H1 (cell line): ENCODE results near the gene ZC3HAV1. TPM values are rescaled to one million over a fixed set of nuclear protein-coding genes. Genes with fewer than 3 reads are reported as not detected.
A peak's percentile ranks its signal among the peaks of the same experiment; 100 is the strongest.

Source experiments
- CTCF ChIA-PET: fragments of 300-600 bp; sonication (Branson Sonifier 250); formaldehyde crosslinking; loops from one replicate; lab custom pipeline; 2021; ENCODE audit not compliant: partially characterized antibody; lab: Charles Lee
- POLR2A ChIA-PET: fragments of 300-600 bp; sonication (Branson Sonifier 250); formaldehyde crosslinking; loops from one replicate; lab custom pipeline; 2021; ENCODE audit warnings: inconsistent platforms; ENCODE audit not compliant: partially characterized antibody; lab: Charles Lee
- DNase-seq, 2 experiments: peaks; one replicate each; pipeline versions ENCODE4 v3.0.0 to v3.0.0-alpha.2; 2010 to 2022; ENCODE audit warnings: low spot score in 2 of 2, low read depth in 1 of 2, mixed read lengths in 1 of 2
- FAIRE-seq: peaks from 2 replicates; lab custom pipeline; 2011; peaks lifted over from hg19 to GRCh38; lab: Jason Lieb, UNC
- H2AFZ ChIP-seq: 2 replicates; pipeline ENCODE4 v1.8.1; 2012; ENCODE audit warnings: low read length, inconsistent platforms
- H2AK5ac ChIP-seq: 2 replicates; pipeline ENCODE4 v1.6.1; 2013; ENCODE audit warnings: low read depth, low read length
- H2BK120ac ChIP-seq: replicated peaks from 2 replicates; pipeline ENCODE3; 2013; ENCODE audit warnings: low read depth, low read length, inconsistent platforms
- H2BK12ac ChIP-seq: 2 replicates; pipeline ENCODE4 v1.6.1; 2013; ENCODE audit warnings: low read depth, low read length
- H2BK15ac ChIP-seq: 2 replicates; pipeline ENCODE4 v1.6.1; 2013; ENCODE audit warnings: low read length
- H2BK20ac ChIP-seq: 2 replicates; pipeline ENCODE4 v1.6.1; 2013; ENCODE audit warnings: low read length
- H2BK5ac ChIP-seq: 2 replicates; pipeline ENCODE4 v1.6.1; 2013; ENCODE audit warnings: low read depth, low read length
- H3K14ac ChIP-seq: 2 replicates; pipeline ENCODE4 v1.6.1; 2013; ENCODE audit warnings: inconsistent platforms; ENCODE audit not compliant: insufficient read length
- H3K18ac ChIP-seq: 2 replicates; pipeline ENCODE4 v1.6.1; 2013; ENCODE audit warnings: low read length; ENCODE audit errors: extremely low read depth
- H3K23ac ChIP-seq: 2 replicates; pipeline ENCODE4 v1.6.1; 2013; ENCODE audit warnings: inconsistent platforms; ENCODE audit not compliant: insufficient read length
- H3K23me2 ChIP-seq: 2 replicates; pipeline ENCODE4 v1.6.1; 2013; ENCODE audit warnings: low read depth, low read length
- H3K27ac ChIP-seq: 2 replicates; pipeline ENCODE4 v1.6.1; 2011; ENCODE audit warnings: low read depth, low read length, inconsistent platforms
- H3K27me3 ChIP-seq, 4 experiments: replicated peaks in 1 of 4; 1 replicate in 1 of 4; 2 replicates in 3 of 4; pipeline versions ENCODE4 v1.6.1 to v1.8.1; 2011 to 2013; ENCODE audit warnings: low read length in 3 of 4, mild to moderate bottlenecking in 3 of 4, inconsistent platforms in 2 of 4, mixed read lengths in 2 of 4, moderate library complexity in 1 of 4; ENCODE audit not compliant: control insufficient read depth in 3 of 4, insufficient read depth in 3 of 4; ENCODE audit errors: extremely low read depth in 1 of 4
- H3K36me3 ChIP-seq, 4 experiments: 2 replicates each; pipeline versions ENCODE4 v1.6.1 to v1.8.1; 2011 to 2013; ENCODE audit warnings: mild to moderate bottlenecking in 4 of 4, low read length in 3 of 4, moderate library complexity in 2 of 4, control low read depth in 1 of 4, inconsistent platforms in 1 of 4; ENCODE audit not compliant: insufficient read depth in 4 of 4, control insufficient read depth in 2 of 4
- H3K4ac ChIP-seq: replicated peaks from 2 replicates; pipeline ENCODE3; 2013; ENCODE audit warnings: low read length, low read depth, mixed read lengths, inconsistent platforms; ENCODE audit not compliant: insufficient read length
- H3K4me1 ChIP-seq, 4 experiments: replicated peaks in 1 of 4; 1 replicate in 1 of 4; 2 replicates in 3 of 4; pipeline versions ENCODE4 v1.6.1 to v1.8.1; 2011 to 2013; ENCODE audit warnings: low read length in 3 of 4, inconsistent platforms in 2 of 4, mixed read lengths in 1 of 4; ENCODE audit not compliant: insufficient read depth in 4 of 4, control insufficient read depth in 3 of 4
- H3K4me2 ChIP-seq, 2 experiments: 2 replicates each; pipeline versions ENCODE4 v1.6.1 to v1.8.1; 2011 to 2013; ENCODE audit warnings: low read depth in 2 of 2, low read length in 2 of 2, control low read depth in 1 of 2, inconsistent platforms in 1 of 2, mild to moderate bottlenecking in 1 of 2; ENCODE audit not compliant: insufficient read depth in 1 of 2
- H3K4me3 ChIP-seq, 4 experiments: fragments of 200-600, 300-600 bp in 1 of 4; sonication (generic), shearing (Covaris generic), sonication (Bioruptor Twin) in 1 of 4; 2 replicates each; pipeline versions ENCODE4 v1.5.1 to v1.8.1; 2011 to 2016; ENCODE audit warnings: low read length in 4 of 4, low read depth in 3 of 4, control low read depth in 2 of 4, inconsistent platforms in 2 of 4, mild to moderate bottlenecking in 2 of 4, mixed read lengths in 1 of 4, moderate library complexity in 1 of 4; ENCODE audit not compliant: insufficient read depth in 2 of 4; ENCODE audit errors: extremely low read depth in 1 of 4
- H3K56ac ChIP-seq: replicated peaks from 2 replicates; pipeline ENCODE3; 2013; ENCODE audit warnings: low read depth, mild to moderate bottlenecking, mixed read lengths, low read length, inconsistent platforms; ENCODE audit not compliant: insufficient read length
- H3K79me1 ChIP-seq: 2 replicates; pipeline ENCODE4 v1.6.1; 2013; ENCODE audit warnings: low read depth, low read length, control low read depth
- H3K79me2 ChIP-seq, 2 experiments: 2 replicates each; pipeline versions ENCODE4 v1.6.1 to v1.8.1; 2012 to 2013; ENCODE audit warnings: low read length in 2 of 2, mild to moderate bottlenecking in 2 of 2, inconsistent platforms in 1 of 2; ENCODE audit not compliant: insufficient read depth in 2 of 2, control insufficient read depth in 1 of 2
- H3K9ac ChIP-seq, 4 experiments: replicated peaks in 1 of 4; 1 replicate in 1 of 4; 2 replicates in 3 of 4; pipeline versions ENCODE4 v1.6.1 to v1.8.1; 2011 to 2013; ENCODE audit warnings: low read depth in 3 of 4, low read length in 3 of 4, control low read depth in 2 of 4, mild to moderate bottlenecking in 2 of 4, moderate library complexity in 2 of 4, inconsistent platforms in 1 of 4; ENCODE audit errors: extremely low read depth in 1 of 4
- H3K9me3 ChIP-seq, 2 experiments: 2 replicates each; pipeline versions ENCODE4 v1.6.1 to v1.8.1; 2012 to 2013; ENCODE audit warnings: mild to moderate bottlenecking in 2 of 2, moderate library complexity in 2 of 2, control low read depth in 1 of 2, inconsistent platforms in 1 of 2, low read depth in 1 of 2, low read length in 1 of 2, mixed read lengths in 1 of 2; ENCODE audit not compliant: insufficient read depth in 2 of 2
- H4K20me1 ChIP-seq, 2 experiments: replicated peaks in 1 of 2; 2 replicates each; pipeline versions ENCODE3 to v1.8.1; 2011 to 2013; ENCODE audit warnings: inconsistent platforms in 2 of 2, low read length in 2 of 2, mild to moderate bottlenecking in 1 of 2; ENCODE audit not compliant: insufficient read depth in 2 of 2, control insufficient read depth in 1 of 2
- H4K5ac ChIP-seq: 2 replicates; pipeline ENCODE4 v1.6.1; 2013; ENCODE audit warnings: low read length, low read depth, mixed read lengths, inconsistent platforms; ENCODE audit not compliant: insufficient read length
- H4K8ac ChIP-seq: 2 replicates; pipeline ENCODE4 v1.8.0; 2013; ENCODE audit warnings: mild to moderate bottlenecking, moderate library complexity, low read length, inconsistent platforms; ENCODE audit not compliant: insufficient read depth; ENCODE audit errors: extremely low read depth
- H4K91ac ChIP-seq: replicated peaks from 2 replicates; pipeline ENCODE3; 2013; ENCODE audit warnings: low read length, mixed read lengths, inconsistent platforms; ENCODE audit not compliant: insufficient read length
- BACH1 ChIP-seq: IDR thresholded peaks from 2 replicates; pipeline ENCODE4 v1.6.1; 2012; ENCODE audit warnings: low read length, improper control_type of control experiment
- RFX5 ChIP-seq: IDR thresholded peaks from 2 replicates; pipeline ENCODE4 v1.6.1; 2011; ENCODE audit warnings: low read depth, low read length, improper control_type of control experiment, borderline replicate concordance
- WGBS, 2 experiments: shearing (Covaris generic) in 1 of 2; methylation state at CpG; one replicate each; pipeline versions ENCODE4 v1.1.6 to v1.1.7; 2013 to 2015; ENCODE audit warnings: low lambda C conversion rate in 2 of 2, mixed read lengths in 2 of 2, inconsistent platforms in 1 of 2, low coverage in 1 of 2, missing lambda C conversion rate in 1 of 2; ENCODE audit not compliant: insufficient replicate concordance in 2 of 2, insufficient coverage in 1 of 2, insufficient read length in 1 of 2; ENCODE audit errors: extremely low coverage in 1 of 2, missing lambda C conversion rate in 1 of 2; 5-methylcytosine and 5-hydroxymethylcytosine counted together
- polyA plus RNA-seq, 7 experiments: library from polyadenylated mRNA; depleted of rRNA in 3 of 7; stranded (reverse) in 5 of 7; unstranded in 2 of 7; fragments of >200 nt in 5 of 7; fragments of 200-250 nt in 2 of 7; gene quantifications; 1 replicate in 5 of 7; 2 replicates in 1 of 7; 4 replicates in 1 of 7; pipeline versions ENCODE4 v1.2.1 to v1.2.3, GENCODE V29; 2011 to 2013; ENCODE audit warnings: missing spikeins in 2 of 7, mixed read lengths in 2 of 7
- total RNA-seq: library from RNA; stranded (reverse); fragmentation: NEBNext Ultra II Directional; extraction: Animal tissue kit (Norgen Biotek cat#: 25700); gene quantifications from 2 replicates; pipeline ENCODE4 v1.2.1, GENCODE V29; 2021
- TF ChIP-seq, protein P1 (sequence below): IDR thresholded peaks from 2 replicates; pipeline ENCODE4 v1.6.1; 2012; ENCODE audit warnings: inconsistent platforms
- TF ChIP-seq, protein P2 (sequence below): IDR thresholded peaks from 2 replicates; pipeline ENCODE4 v1.6.1; 2012; ENCODE audit warnings: low read length, inconsistent platforms
- TF ChIP-seq, protein P3 (sequence below), 3 experiments: IDR thresholded peaks; 1 replicate in 2 of 3; 2 replicates in 1 of 3; pipeline versions ENCODE4 v1.5.1 to v1.6.1; 2011; ENCODE audit warnings: low read length in 3 of 3, mild to moderate bottlenecking in 3 of 3, inconsistent platforms in 2 of 3, low read depth in 1 of 3, moderate library complexity in 1 of 3; ENCODE audit not compliant: insufficient read depth in 1 of 3; ENCODE audit errors: control extremely low read depth in 1 of 3

Gene ZC3HAV1
- total and polyA plus RNA-seq, 2 of the 8 experiments (the other 6 are each of a cell fraction or from before 2014, with no cell fraction given): 22.5 to 43.4 TPM

DNA sequence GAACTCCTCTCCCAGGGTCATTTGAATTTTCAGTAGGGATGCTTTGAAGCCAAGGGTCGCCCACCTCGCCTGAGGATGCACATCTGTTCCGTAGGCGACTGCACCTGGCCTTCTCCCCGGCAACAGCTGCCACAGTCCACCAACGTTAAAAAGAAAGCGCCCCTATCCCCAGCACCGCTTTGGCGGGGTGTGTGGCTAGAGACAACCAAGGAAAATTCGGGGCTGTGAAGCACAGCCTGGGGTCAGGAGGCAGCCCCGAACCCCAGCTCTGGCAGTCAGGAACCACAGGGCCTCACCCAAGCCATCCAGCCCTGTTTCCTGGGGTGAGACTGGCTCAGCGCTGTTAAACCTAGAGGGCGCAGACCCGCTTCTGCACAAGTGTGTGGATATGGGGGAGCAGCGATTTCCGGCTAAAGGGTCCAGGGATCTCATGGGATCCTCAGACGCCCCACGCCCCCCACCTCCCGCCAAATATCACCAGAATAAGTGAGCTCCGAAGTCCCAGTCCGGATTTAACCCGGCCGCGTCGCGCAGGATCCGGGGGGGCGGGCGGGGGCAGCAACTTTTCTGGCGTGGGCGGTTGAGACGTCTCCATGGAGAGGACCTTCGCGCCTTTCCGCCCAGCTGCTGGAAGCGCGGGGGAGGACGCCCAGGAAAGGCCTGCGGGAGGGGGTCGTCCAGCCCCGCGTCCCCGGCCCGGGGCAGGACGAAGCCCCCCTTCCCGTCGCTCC is 74.5 kb downstream of the ZC3HAV1 start:
- 20% methylated on average over 31 of the region's 47 CpGs; no CpG with 5 or more reads in 1 of the 2 experiments for WGBS, 2 experiments
- no peak overlapping the region for H2BK15ac ChIP-seq
- no peak overlapping the region for H3K27ac ChIP-seq
- H3K79me2 ChIP-seq: no peaks in the 10 kb centered on the region
- peaks cover 5 to 9% (median 7%) of the 10 kb centered on the region in 4 experiments; a peak in 5 of 7 replicates for H3K4me1 ChIP-seq
- H4K91ac ChIP-seq: no peak overlapping the region
- peaks cover 0 to 7% (median 2%) of the 10 kb centered on the region in 4 experiments; a peak in 3 of 8 replicates for H3K36me3 ChIP-seq
- H2BK20ac ChIP-seq: no peak overlapping the region
- peak overlapping the region in 2 of 4 experiments; percentile 83 to 85; a peak in 4 of 7 replicates for H3K9ac ChIP-seq
- no peak overlapping the region for H2AK5ac ChIP-seq
- no peak overlapping the region for H3K4ac ChIP-seq
- H3K23ac ChIP-seq: no peak overlapping the region
- ChIA-PET CTCF (interaction anchor here (0.6 to 2.0 kb wide), 6 partner anchors 8 to 99 kb away, joined by 3 to 8 read pairs (median 4); a partner anchor contains a TSS), POLR2A (interaction anchor here (0.9 to 2.4 kb wide), 7 partner anchors 9 to 25 kb away, joined by 3 to 12 read pairs (median 3); no protein-coding TSS in a partner anchor)
- H4K20me1 ChIP-seq: no peaks in the 10 kb centered on the region
- no peak overlapping the region for H4K5ac ChIP-seq
- H3K4me2 ChIP-seq: peak overlapping the region; percentile 76 to 90
- peaks cover 0 to 2% (median 0%) of the 10 kb centered on the region in 4 experiments; a peak in 2 of 7 replicates for H3K27me3 ChIP-seq
- peak overlapping the region; percentile 100 for H3K18ac ChIP-seq
- no peak overlapping the region for H3K56ac ChIP-seq
- DNase-seq (peak in 1 of 2 experiments; percentile 64), FAIRE-seq (no peak)
- peaks cover 3% of the 10 kb centered on the region; the same call in 1 of the 2 replicates for H3K79me1 ChIP-seq
- no peak overlapping the region for H2BK5ac ChIP-seq
- no peaks in the 10 kb centered on the region for H3K9me3 ChIP-seq
- peak overlapping the region; percentile 66 to 77 (median 74) for H3K4me3 ChIP-seq
- H4K8ac ChIP-seq: peak overlapping the region; percentile 96
- peaks cover 10% of the 10 kb centered on the region; the same call in 1 of the 2 replicates for H3K23me2 ChIP-seq
- no peak overlapping the region for H3K14ac ChIP-seq
- no peak overlapping the region for H2BK120ac ChIP-seq
- H2BK12ac ChIP-seq: no peak overlapping the region
- H2AFZ ChIP-seq: peak overlapping the region; percentile 34; the same call in 1 of the 2 replicates
- TF ChIP-seq RFX5 (peak; percentile 42; the same call in 1 of the 2 replicates), BACH1 (no peak)
- TF ChIP-seq, protein P1, sequence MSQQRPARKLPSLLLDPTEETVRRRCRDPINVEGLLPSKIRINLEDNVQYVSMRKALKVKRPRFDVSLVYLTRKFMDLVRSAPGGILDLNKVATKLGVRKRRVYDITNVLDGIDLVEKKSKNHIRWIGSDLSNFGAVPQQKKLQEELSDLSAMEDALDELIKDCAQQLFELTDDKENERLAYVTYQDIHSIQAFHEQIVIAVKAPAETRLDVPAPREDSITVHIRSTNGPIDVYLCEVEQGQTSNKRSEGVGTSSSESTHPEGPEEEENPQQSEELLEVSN: no peak
- TF ChIP-seq, protein P2, sequence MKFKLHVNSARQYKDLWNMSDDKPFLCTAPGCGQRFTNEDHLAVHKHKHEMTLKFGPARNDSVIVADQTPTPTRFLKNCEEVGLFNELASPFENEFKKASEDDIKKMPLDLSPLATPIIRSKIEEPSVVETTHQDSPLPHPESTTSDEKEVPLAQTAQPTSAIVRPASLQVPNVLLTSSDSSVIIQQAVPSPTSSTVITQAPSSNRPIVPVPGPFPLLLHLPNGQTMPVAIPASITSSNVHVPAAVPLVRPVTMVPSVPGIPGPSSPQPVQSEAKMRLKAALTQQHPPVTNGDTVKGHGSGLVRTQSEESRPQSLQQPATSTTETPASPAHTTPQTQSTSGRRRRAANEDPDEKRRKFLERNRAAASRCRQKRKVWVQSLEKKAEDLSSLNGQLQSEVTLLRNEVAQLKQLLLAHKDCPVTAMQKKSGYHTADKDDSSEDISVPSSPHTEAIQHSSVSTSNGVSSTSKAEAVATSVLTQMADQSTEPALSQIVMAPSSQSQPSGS: no peak
- TF ChIP-seq, protein P3, sequence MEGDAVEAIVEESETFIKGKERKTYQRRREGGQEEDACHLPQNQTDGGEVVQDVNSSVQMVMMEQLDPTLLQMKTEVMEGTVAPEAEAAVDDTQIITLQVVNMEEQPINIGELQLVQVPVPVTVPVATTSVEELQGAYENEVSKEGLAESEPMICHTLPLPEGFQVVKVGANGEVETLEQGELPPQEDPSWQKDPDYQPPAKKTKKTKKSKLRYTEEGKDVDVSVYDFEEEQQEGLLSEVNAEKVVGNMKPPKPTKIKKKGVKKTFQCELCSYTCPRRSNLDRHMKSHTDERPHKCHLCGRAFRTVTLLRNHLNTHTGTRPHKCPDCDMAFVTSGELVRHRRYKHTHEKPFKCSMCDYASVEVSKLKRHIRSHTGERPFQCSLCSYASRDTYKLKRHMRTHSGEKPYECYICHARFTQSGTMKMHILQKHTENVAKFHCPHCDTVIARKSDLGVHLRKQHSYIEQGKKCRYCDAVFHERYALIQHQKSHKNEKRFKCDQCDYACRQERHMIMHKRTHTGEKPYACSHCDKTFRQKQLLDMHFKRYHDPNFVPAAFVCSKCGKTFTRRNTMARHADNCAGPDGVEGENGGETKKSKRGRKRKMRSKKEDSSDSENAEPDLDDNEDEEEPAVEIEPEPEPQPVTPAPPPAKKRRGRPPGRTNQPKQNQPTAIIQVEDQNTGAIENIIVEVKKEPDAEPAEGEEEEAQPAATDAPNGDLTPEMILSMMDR (IDR thresholded peaks at IDR 0.05; ENCODE audit: control extremely low read depth in 1 of 3, insufficient read depth in 1 of 3, low read depth in 1 of 3, low read length in 3 of 3): peak in 1 of 3 experiments; percentile 5; a peak in 1 of 4 replicates
